WERI-Rb-1 (cell line): ENCODE measurements around the gene PHKB.
"Not testable (repeated sequence)": the region's sequence is repeated elsewhere in the genome, so short reads cannot be mapped to it uniquely, and the experiment has no call there.

Source experiments
- DNase-seq: peaks from one replicate; pipeline ENCODE4 v3.0.0-alpha.2; 2020
- H3K27ac ChIP-seq: fragments of 250-450 bp; sonication (Bioruptor Pico); 2 replicates; pipeline ENCODE4 v1.5.1; 2020; ENCODE audit warnings: mild to moderate bottlenecking, moderate library complexity
- H3K27me3 ChIP-seq: fragments of 250-450 bp; sonication (Bioruptor Pico); 2 replicates; pipeline ENCODE4 v1.5.1; 2021; ENCODE audit warnings: mild to moderate bottlenecking, low read depth, moderate library complexity; ENCODE audit not compliant: insufficient read depth, severe bottlenecking
- H3K36me3 ChIP-seq: fragments of 250-450 bp; sonication (Bioruptor Pico); 2 replicates; pipeline ENCODE4 v1.5.1; 2020; ENCODE audit warnings: mild to moderate bottlenecking, moderate library complexity
- H3K4me3 ChIP-seq: 2 replicates; pipeline ENCODE4 v1.5.1; 2011; ENCODE audit warnings: low read depth, mild to moderate bottlenecking, control low read depth, low read length
- H3K9me3 ChIP-seq: fragments of 250-450 bp; sonication (Bioruptor Pico); 2 replicates; pipeline ENCODE4 v1.5.1; 2021; ENCODE audit warnings: mild to moderate bottlenecking, moderate library complexity; ENCODE audit not compliant: severe bottlenecking
- TF ChIP-seq, protein P1 (sequence below): IDR thresholded peaks from 2 replicates; pipeline ENCODE4 v1.5.1; 2011; ENCODE audit warnings: low read depth, mild to moderate bottlenecking, control low read depth, inconsistent platforms, low read length

The PHKB gene

DNA sequence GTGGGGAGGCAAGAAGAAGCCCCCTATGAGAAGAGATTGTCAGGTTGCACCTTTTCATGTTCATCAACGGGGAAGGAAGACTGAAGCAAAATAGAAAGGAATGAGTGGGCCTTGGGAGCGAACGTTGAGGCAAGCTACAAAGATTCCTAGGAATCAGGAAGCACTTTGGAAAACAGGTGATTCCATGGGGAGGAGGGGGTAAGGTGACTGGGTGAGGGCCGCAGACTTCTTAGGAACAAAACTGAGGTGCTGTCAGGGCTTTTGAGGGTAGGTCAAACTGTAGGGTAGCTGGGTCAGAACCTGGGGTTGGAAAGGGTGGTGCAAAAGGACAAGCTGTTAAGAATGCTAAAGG is 796 bp upstream of the PHKB start:
- TF ChIP-seq, protein P1, sequence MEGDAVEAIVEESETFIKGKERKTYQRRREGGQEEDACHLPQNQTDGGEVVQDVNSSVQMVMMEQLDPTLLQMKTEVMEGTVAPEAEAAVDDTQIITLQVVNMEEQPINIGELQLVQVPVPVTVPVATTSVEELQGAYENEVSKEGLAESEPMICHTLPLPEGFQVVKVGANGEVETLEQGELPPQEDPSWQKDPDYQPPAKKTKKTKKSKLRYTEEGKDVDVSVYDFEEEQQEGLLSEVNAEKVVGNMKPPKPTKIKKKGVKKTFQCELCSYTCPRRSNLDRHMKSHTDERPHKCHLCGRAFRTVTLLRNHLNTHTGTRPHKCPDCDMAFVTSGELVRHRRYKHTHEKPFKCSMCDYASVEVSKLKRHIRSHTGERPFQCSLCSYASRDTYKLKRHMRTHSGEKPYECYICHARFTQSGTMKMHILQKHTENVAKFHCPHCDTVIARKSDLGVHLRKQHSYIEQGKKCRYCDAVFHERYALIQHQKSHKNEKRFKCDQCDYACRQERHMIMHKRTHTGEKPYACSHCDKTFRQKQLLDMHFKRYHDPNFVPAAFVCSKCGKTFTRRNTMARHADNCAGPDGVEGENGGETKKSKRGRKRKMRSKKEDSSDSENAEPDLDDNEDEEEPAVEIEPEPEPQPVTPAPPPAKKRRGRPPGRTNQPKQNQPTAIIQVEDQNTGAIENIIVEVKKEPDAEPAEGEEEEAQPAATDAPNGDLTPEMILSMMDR: no peak
- H3K27me3 ChIP-seq: no peaks in the 10 kb centered on the region
- peaks cover 16% of the 10 kb centered on the region for H3K36me3 ChIP-seq
- no peaks in the 10 kb centered on the region for H3K9me3 ChIP-seq
- DNase-seq: no peak
- H3K27ac ChIP-seq: peak overlapping the region; percentile 99
- H3K4me3 ChIP-seq: peak overlapping the region; percentile 62

GRCh38 chr16:47461598-47462266 is 601 bp downstream of the PHKB start:
- no peak for DNase-seq
- Histone ChIP-seq H3K4me3 (peak overlapping the region; percentile 62), H3K27me3 (no peaks in the 10 kb centered on the region), H3K27ac (peak overlapping the region; percentile 99), H3K9me3 (no peaks in the 10 kb centered on the region), H3K36me3 (peaks cover 13% of the 10 kb centered on the region)
- TF ChIP-seq, protein P1: no peak

DNA sequence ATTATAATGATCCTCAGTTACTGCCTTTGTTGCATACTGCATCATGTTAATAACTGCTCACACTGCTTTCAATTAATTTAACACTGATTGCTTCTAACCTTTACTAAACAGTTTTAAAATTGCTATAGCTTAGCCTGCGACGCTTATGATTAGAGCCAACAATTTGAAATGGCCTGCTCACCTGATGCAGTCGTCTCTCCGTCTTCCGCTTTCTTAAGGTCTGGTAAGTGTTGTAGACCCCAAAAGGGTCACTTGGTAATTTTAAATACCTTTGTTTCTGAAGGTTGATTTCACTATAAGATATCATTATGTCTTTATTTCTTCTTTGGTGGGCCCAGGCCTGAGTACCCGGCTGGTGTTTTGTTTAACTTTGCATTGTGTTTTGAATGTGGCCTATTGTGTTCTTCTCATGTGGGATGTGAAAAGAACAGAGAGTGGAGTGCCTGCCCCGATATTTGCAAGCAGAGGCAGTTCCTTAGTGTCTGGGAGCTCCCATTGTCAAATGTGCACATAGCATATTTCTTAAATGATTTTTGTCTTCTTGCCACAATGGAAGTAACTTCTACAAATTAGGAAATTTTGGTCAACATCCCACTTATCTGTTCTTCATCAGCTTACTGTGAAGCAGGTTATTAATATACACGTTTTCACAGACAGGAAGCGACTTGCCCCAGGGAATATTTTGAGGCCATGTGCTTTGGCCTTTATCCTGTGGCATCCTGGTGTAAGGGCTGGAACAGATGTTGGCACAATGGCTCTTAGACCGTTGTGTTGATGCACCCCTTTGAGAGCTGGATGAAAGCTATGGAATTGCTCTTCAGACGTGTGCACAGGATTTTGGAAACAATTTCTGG is 2.9 kb downstream of the PHKB start:
- Histone ChIP-seq H3K27ac (no peak overlapping the region), H3K27me3 (no peaks in the 10 kb centered on the region), H3K4me3 (no peak overlapping the region), H3K36me3 (peaks cover 6% of the 10 kb centered on the region), H3K9me3 (no peaks in the 10 kb centered on the region)
- TF ChIP-seq, protein P1: no peak
- no peak for DNase-seq

DNA sequence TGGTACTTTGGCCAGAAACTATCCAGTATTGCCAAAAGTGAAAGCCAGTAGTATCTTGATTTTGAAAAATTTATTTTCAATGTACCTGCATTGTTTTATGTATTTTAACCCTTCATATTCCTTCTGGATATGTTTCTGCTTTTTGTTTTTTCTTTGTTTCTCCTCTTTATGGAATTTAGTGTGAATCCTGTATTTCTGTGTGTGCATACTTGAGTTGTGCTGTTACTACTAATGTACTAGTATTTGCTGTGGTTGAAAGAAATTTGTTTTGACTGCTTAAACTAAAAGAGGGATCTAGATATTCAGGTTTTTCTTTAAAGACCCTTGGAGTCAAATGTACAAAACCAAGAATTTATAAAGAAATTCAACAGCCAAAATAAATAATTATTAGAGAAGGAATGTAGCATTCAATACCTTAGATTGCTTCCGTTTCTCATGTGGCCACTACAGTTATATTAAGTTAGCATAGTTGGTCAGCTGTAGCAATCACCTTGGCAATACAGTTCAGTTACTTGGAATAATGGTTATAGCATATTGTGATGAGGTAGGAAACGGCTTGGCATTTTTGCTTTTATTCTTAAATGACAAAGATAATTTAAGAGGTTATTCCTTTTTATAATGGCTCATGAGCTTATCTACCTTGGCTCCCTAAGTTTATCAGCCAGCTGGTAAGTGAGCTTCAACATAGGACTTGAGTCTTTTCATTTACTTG is 4.9 kb downstream of the PHKB start:
- H3K27ac ChIP-seq: no peak overlapping the region
- TF ChIP-seq, protein P1: no peak
- no peak for DNase-seq
- no peaks in the 10 kb centered on the region; the same call in 1 of the 2 replicates for H3K36me3 ChIP-seq
- H3K27me3 ChIP-seq: no peaks in the 10 kb centered on the region
- H3K9me3 ChIP-seq: no peaks in the 10 kb centered on the region
- no peak overlapping the region for H3K4me3 ChIP-seq

DNA sequence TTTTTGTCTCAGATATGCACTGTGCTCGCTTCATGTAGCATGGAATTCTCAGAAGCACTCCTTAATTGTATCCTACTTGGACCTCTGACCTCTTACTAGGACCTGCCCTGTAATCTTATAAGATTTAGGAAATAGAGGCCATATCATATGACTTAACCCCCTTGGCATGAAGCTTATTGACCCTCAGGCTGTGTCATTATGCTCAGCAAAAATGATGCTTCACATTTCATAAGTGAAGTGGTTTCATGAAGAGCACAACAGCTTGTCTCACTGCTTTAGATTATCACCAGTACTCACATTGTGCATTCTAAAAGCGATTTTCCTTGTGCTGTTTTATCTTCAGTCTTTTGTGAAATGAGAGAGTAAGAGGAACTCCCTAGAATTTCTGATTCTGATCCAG is 6.4 kb downstream of the PHKB start:
- Histone ChIP-seq H3K36me3 (no peaks in the 10 kb centered on the region), H3K9me3 (no peaks in the 10 kb centered on the region), H3K4me3 (no peak overlapping the region), H3K27ac (no peak overlapping the region), H3K27me3 (no peaks in the 10 kb centered on the region)
- TF ChIP-seq, protein P1: no peak
- no peak for DNase-seq

DNA sequence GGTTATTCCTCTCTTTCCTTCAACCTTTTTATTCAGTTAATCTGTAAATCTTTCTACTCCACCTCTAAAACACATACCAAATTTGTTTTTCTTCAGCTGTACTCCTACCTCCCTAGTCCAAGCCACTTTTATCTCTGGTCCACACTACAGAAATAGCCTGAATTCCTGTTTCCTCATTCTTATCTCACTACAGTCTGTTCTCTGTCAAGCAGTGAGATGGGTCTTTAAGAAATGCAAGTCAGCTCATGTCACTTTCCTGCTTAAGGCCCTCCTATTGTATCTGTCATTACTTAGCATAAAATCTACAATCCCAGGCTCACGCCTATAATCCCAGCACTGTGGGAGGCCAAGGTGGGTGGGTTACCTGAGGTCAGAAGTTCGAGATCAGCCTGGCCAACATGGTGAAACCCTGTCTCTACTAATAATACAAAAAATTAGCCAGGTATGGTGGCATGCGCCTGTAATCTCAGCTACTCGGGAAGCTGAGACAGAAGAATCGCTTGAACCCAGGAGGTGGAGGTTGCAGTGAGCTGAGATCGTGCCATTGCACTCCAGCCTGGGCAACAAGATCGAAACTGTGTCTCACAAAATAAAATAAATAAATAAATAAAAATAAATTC is 7.0 kb downstream of the PHKB start:
- not testable (repeated sequence) for H3K36me3 ChIP-seq, H3K4me3 ChIP-seq, H3K9me3 ChIP-seq, H3K27me3 ChIP-seq, H3K27ac ChIP-seq
- peak; percentile 16 for DNase-seq
